ENCODE measurements around the gene DRAM2. TPM values are rescaled to one million over a fixed set of nuclear protein-coding genes. Genes with fewer than 3 reads are reported as not detected.

DRAM2 gene
- total and polyA plus RNA-seq, 9 of the 15 experiments (the other 6 are each of a cell fraction or from before 2014, with no cell fraction given): 29.0 to 161 (median 53.5) TPM

DNA sequence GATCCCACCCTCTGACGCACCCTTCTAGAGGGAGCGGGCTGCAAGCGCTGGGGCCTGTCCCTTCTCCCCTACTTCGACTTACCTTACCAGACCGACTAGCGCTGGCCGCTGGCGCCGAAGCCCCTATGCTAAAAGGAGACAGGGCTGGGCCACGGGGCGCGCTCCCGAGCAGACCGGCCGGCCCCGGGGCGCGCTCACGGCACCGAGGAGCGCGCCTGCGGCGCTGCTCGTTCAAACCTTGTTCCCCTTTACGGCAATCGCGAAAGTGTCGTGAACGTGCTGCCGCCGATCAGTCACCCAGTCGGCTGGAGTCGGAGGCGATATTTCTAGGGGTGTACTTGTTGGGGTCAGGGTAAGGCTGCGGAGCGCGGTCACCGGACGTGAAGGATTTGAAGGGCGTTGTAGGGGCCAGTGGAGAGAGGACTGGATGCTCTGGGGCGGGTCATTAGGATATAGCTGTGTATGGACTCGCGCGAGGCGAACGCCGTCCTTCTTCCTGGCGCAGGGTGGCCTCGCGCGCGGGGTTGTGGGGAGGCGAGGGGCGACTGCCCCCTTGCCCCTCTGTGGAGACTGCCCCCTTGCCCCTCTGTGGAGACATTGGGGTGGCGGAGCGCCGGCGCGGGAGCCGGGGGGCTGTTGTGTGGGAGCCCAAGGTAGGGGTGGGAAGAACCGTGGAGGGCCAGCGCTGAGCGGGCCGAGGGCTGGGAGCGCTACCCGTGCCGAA is at the start of gene DRAM2, which contains the start of gene CEPT1 (continued):
- TF ChIP-seq, protein P1, sequence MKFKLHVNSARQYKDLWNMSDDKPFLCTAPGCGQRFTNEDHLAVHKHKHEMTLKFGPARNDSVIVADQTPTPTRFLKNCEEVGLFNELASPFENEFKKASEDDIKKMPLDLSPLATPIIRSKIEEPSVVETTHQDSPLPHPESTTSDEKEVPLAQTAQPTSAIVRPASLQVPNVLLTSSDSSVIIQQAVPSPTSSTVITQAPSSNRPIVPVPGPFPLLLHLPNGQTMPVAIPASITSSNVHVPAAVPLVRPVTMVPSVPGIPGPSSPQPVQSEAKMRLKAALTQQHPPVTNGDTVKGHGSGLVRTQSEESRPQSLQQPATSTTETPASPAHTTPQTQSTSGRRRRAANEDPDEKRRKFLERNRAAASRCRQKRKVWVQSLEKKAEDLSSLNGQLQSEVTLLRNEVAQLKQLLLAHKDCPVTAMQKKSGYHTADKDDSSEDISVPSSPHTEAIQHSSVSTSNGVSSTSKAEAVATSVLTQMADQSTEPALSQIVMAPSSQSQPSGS (CRISPR knock-in tag; IDR thresholded peaks at IDR 0.05): no peak
- no peak for TF ChIP-seq ZNF76 (CRISPR knock-in tag; IDR thresholded peaks at IDR 0.05; ENCODE audit: borderline replicate concordance)
- no peak for TF ChIP-seq CHAMP1 (IDR thresholded peaks at IDR 0.05)
- TF ChIP-seq ZFPM2 (CRISPR knock-in tag; IDR thresholded peaks at IDR 0.05): no peak
- no peak for TF ChIP-seq CREB3 (tag; conservative IDR thresholded peaks at IDR 0.05; ENCODE audit: low read depth)
- TF ChIP-seq HMBOX1 (IDR thresholded peaks at IDR 0.05): no peak
- no peak for TF ChIP-seq CEBPB (tag; IDR thresholded peaks at IDR 0.05)
- peak; percentile 93 for TF ChIP-seq ZNF395 (CRISPR knock-in tag; IDR thresholded peaks at IDR 0.05)
- TF ChIP-seq ZBTB7A (IDR thresholded peaks at IDR 0.05; ENCODE audit: borderline replicate concordance, control insufficient read depth, low read depth, low read length): peak; percentile 87
- peak; percentile 88; the same call in 1 of the 2 replicates for TF ChIP-seq CBX1 (IDR thresholded peaks at IDR 0.05; ENCODE audit: low read depth)
- TF ChIP-seq GABPB1 (CRISPR knock-in tag; IDR thresholded peaks at IDR 0.05): peak; percentile 26
- TF ChIP-seq TGIF2 (CRISPR knock-in tag; IDR thresholded peaks at IDR 0.05): no peak
- TF ChIP-seq MECOM (CRISPR knock-in tag; IDR thresholded peaks at IDR 0.05): no peak
- peak; percentile 83 for TF ChIP-seq CCNT2 (IDR thresholded peaks at IDR 0.05; ENCODE audit: borderline replicate concordance, extremely low read depth, insufficient read length, low read depth, low read length)
- no peak for TF ChIP-seq ZNF384 (IDR thresholded peaks at IDR 0.05; ENCODE audit: low read depth, low read length)

Data from K562 (cell line).